NCI-H524 treated with DMSO at 0.1 percent for 48 hours (cell line): ENCODE results near the gene EDEM1.
"Not testable (repeated sequence)": the region's sequence is repeated elsewhere in the genome, so short reads cannot be mapped to it uniquely, and the experiment has no call there.

Source experiments
- DNase-seq: peaks from one replicate; lab custom pipeline; 2025; lab: John Stamatoyannopoulos, UW

EDEM1 gene

GRCh38 chr3:5179036-5179435, 8.5 kb upstream of the EDEM1 start:
- not testable (repeated sequence) for DNase-seq

GRCh38 chr3:5181469-5182141, 5.9 kb upstream of the EDEM1 start:
- DNase-seq, result no peak

GRCh38 chr3:5183714-5184113, 3.8 kb upstream of the EDEM1 start:
- DNase-seq, result not testable (repeated sequence)

GRCh38 chr3:5184499-5184898, 3.0 kb upstream of the EDEM1 start:
- DNase-seq, result no peak

- no peak for DNase-seq
Observed at GRCh38 chr3:5185093-5185673, 2.3 kb upstream of the EDEM1 start.

GRCh38 chr3:5186089-5186857, 1.2 kb upstream of the EDEM1 start:
- DNase-seq, result no peak

GRCh38 chr3:5186858-5187155, 700 bp upstream of the EDEM1 start:
- DNase-seq, result no peak

- no peak for DNase-seq
Observed at GRCh38 chr3:5187920-5188418, 462 bp downstream of the EDEM1 start.

- no peak for DNase-seq
Observed at GRCh38 chr3:5188419-5189221, 1.1 kb downstream of the EDEM1 start.

- DNase-seq, result no peak
Observed at GRCh38 chr3:5190147-5190791, 2.8 kb downstream of the EDEM1 start.

- DNase-seq, result no peak
Observed at GRCh38 chr3:5191555-5192304, 4.2 kb downstream of the EDEM1 start.

- DNase-seq, result no peak
Observed at GRCh38 chr3:5192571-5193365, 5.3 kb downstream of the EDEM1 start.

- no peak for DNase-seq
Observed at GRCh38 chr3:5194341-5194740, 6.8 kb downstream of the EDEM1 start.

- no peak for DNase-seq
Observed at GRCh38 chr3:5194801-5195509, 7.4 kb downstream of the EDEM1 start.

- DNase-seq, result no peak
Observed at GRCh38 chr3:5195605-5196004, 8.1 kb downstream of the EDEM1 start.

GRCh38 chr3:5197022-5197421, 9.5 kb downstream of the EDEM1 start:
- no peak for DNase-seq

- DNase-seq, result no peak
Observed at GRCh38 chr3:5197470-5198312, 10.2 kb downstream of the EDEM1 start.

GRCh38 chr3:5198313-5198677, 10.8 kb downstream of the EDEM1 start:
- DNase-seq, result no peak
